ENCODE data around the gene CELF2.

The CELF2 gene

DNA sequence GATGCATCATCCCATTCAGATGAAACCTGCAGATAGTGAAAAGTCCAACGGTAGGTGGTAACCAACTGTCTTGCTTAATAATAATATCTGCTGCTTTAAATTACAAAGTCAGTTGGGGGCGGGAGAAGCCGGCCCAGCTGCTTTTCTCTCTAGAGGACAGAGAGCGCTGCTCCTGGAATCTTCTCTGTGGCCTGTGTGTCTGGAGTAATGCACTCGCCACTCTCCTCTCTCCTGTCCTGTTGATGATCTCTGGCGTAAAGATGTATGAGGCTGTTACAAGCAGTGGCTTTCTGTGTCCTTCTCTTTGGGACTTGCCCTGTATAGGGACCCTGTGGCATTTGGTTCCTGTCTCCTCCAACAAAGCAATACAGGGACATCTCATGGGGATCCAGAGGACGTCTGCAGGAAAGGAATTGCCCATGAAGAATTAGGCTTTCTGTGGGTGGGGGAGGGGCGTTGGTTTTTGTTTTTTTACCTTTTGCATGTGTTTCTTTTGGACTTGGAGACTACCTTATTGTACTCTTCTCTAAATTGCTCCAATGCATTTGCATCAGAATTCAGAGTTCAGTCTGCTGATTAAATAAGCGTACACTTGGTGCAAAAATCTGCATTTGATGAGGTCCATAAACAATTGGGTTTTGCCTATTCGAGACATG lies 231.6 kb downstream of the CELF2 start:
- no peaks in the 10 kb centered on the region for H3K36me3 Mint-ChIP-seq
- DNase-seq (ENCODE audit: low spot score in 2 of 2): no peak
- peak overlapping the region; percentile 63 for H3K27ac Mint-ChIP-seq

DNA sequence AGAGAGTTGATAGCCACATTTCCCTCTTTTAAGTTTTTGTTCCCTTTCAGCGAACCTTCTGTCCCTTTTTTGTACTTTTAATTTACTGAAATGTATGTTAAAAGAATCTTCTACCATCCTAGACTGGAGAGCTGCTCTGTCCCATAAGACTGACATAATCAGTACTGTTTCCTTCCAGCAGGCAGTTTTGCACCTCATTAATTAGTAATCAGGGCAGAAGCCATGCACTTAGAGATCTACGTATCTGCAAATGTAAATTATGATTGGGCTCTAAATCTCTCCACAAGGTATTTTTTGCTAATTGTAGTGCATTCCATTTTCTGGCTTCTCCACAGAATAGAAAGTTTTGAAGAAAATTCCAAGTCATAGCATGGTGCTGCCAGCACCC lies 232.1 kb downstream of the CELF2 start:
- H3K4me3 Mint-ChIP-seq: no peak overlapping the region
- H3K4me1 Mint-ChIP-seq: peaks cover 28% of the 10 kb centered on the region
- no peaks in the 10 kb centered on the region for H3K36me3 Mint-ChIP-seq
- DNase-seq (ENCODE audit: low spot score in 2 of 2) (no peak), ATAC-seq (no peak)
- peak overlapping the region; percentile 63 for H3K27ac Mint-ChIP-seq
- no peaks in the 10 kb centered on the region for H3K9me3 Mint-ChIP-seq

More for the DNA sequence above, 231.6 kb downstream of the CELF2 start:
- H3K4me3 Mint-ChIP-seq: no peak overlapping the region
- H3K4me1 Mint-ChIP-seq: peaks cover 25% of the 10 kb centered on the region
- H3K9me3 Mint-ChIP-seq: no peaks in the 10 kb centered on the region
- ATAC-seq: no peak

DNA sequence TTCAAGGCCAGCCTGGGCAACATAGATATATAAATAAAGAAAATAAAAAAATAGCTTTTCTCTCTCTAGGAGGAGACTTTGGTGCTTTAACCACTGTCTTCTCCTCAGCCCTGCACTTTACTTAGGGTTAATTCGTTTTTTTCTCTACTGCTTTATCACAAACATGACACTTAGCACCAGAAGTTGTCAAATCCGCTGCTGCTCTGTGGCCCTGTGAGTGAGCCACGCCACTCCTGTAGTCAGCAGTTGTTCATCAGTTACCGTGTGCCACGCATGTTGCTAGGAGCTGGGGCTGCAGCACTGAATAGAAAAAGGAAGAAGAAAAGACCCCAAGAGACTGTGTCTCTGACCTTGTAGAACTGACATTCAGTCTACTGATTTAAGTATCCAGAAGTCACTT lies 232.6 kb downstream of the CELF2 start:
- ATAC-seq (no peak), DNase-seq (ENCODE audit: low spot score in 2 of 2) (no peak)
- no peak overlapping the region for H3K4me3 Mint-ChIP-seq
- no peaks in the 10 kb centered on the region for H3K36me3 Mint-ChIP-seq
- H3K4me1 Mint-ChIP-seq: peaks cover 33% of the 10 kb centered on the region
- H3K27ac Mint-ChIP-seq: peak overlapping the region; percentile 63
- no peaks in the 10 kb centered on the region for H3K9me3 Mint-ChIP-seq

DNA sequence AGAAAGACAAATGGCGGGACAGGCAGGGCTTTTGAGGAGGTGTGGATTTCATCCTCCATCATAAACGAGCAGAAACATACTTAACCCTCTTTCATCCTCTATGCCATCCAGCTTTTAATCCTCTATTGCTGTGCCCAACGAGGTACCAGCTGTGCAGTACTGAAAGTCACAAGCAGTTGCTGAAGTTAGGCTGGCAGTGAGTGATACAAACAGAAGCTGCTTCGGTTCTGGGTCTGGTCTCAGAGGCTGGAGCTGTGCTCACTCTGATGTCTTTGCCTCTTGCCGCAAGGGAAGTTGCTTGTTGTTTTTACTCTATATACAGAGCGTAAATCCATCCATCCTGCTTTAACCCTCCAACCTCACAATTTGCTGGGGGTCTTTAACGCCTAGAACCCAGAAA lies 235.2 kb downstream of the CELF2 start:
- Mint-ChIP-seq H3K36me3 (no peaks in the 10 kb centered on the region), H3K9me3 (no peaks in the 10 kb centered on the region), H3K27ac (peak overlapping the region; percentile 91), H3K4me3 (no peak overlapping the region), H3K4me1 (peaks cover 51% of the 10 kb centered on the region)
- no peak for DNase-seq (ENCODE audit: low spot score in 2 of 2)
- ATAC-seq: no peak

DNA sequence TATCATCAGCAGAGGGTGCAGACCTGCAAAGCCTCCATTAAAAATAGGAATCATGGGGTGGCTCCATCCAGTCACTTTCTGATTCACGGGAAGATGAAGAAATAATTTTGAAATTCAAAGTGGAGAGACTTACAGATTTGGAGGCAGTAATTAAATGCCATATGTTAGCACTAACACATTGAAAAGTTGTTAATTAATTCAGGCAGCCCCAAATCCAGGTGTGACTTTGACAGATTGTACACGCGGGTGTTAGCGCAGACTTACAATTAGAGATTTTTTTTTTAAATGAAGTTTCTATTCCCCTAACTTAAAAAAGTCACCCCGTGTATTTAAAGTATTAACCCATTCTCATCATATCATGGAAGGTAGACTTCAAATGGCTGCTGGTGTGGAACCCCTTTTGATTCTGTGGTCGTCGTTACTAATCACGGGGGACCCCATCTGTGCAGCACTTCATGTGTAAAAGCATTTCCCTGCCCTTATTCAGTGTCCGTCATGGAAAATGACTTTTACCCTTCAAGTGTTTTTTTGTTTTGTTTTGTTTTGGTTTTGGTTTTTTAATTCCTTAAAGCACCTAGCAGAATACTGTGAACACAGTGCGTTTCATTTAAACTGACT lies 235.8 kb downstream of the CELF2 start:
- Mint-ChIP-seq H3K9me3 (no peaks in the 10 kb centered on the region), H3K27ac (peak overlapping the region; percentile 91), H3K36me3 (no peaks in the 10 kb centered on the region), H3K4me1 (peaks cover 56% of the 10 kb centered on the region), H3K4me3 (no peak overlapping the region)
- DNase-seq (ENCODE audit: low spot score in 2 of 2): no peak
- no peak for ATAC-seq

DNA sequence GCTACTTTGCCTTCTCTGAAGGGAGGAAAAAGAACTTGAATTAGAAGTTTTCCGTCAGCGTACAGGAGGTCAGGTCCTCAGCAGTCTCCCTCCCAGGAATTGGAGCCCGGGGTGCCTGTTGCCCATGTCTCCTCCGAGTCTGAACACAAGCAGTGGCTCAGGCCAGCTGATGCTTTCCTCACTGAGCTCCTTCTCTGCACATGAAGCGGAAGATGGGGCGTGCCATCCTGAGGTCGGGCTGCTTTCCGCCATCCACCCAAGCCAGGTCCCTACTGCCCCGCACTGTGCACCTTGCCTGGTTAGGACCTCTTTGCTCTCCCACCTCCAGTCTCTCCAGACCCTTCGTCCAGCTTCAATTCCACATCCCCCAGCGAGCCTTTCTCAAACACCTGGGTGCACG lies 237.5 kb downstream of the CELF2 start:
- H3K4me3 Mint-ChIP-seq: no peak overlapping the region
- H3K4me1 Mint-ChIP-seq: peaks cover 61% of the 10 kb centered on the region
- H3K9me3 Mint-ChIP-seq: no peaks in the 10 kb centered on the region
- peak overlapping the region; percentile 91 for H3K27ac Mint-ChIP-seq
- no peaks in the 10 kb centered on the region for H3K36me3 Mint-ChIP-seq
- DNase-seq (ENCODE audit: low spot score in 2 of 2): no peak
- ATAC-seq: no peak

DNA sequence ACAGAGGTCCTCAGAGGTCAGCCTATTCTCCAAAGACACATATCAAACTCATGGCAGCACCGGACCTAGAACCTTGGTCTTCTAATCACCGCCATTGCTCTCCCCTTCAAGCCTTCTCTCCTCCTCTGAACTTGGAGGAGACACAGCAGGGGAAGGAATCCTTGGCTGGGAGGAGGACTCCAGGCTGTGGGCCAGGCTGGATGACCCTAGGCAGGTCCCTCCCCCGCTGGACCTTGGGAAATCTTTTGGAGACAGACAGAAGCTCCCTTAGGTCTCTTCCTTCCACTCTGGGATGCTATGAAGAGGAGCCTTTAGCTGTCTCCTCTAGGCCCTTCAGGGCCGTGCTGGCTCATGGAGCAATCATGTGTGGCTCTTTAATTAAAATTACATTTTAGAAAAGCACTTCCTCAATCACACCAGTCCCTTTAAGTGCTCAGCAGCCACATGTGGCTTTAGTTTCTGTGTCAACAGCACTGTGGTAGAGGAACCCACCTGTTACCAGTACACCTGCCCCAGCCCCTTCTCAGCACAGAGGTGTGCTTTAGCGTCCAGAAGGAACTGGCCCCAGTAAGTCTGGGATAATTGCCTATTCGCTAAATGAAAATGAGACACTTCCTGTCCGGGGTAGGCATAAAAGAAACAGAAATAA lies 238.2 kb downstream of the CELF2 start:
- Mint-ChIP-seq H3K36me3 (no peaks in the 10 kb centered on the region), H3K27ac (peak overlapping the region; percentile 91), H3K4me3 (no peak overlapping the region), H3K9me3 (no peaks in the 10 kb centered on the region), H3K4me1 (peaks cover 61% of the 10 kb centered on the region)
- DNase-seq (ENCODE audit: low spot score in 2 of 2) (no peak), ATAC-seq (no peak)

DNA sequence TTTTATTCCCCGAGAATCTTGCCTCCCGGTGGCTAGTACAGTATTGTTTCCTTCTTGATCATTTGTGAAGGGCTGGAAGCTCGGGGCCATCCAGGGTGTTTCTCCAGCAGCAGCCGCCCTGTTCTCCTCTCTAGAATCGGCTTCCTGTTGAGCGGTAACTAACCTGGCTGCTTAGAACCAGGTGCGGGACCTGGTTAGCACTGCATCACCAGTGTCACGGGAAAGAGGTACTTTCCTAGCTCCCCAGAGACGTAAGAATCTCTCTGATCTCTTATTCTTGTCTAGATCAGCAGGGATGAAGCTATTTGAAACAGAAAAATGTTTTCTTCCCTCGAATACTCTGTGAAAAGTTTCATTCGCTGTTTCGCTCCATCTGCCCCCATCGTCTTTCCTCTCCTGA lies 239.2 kb downstream of the CELF2 start:
- no peaks in the 10 kb centered on the region for H3K36me3 Mint-ChIP-seq
- peaks cover 70% of the 10 kb centered on the region for H3K4me1 Mint-ChIP-seq
- H3K9me3 Mint-ChIP-seq: no peaks in the 10 kb centered on the region
- no peak overlapping the region for H3K4me3 Mint-ChIP-seq
- ATAC-seq (no peak), DNase-seq (ENCODE audit: low spot score in 2 of 2) (no peak)
- H3K27ac Mint-ChIP-seq: peak overlapping the region; percentile 91

DNA sequence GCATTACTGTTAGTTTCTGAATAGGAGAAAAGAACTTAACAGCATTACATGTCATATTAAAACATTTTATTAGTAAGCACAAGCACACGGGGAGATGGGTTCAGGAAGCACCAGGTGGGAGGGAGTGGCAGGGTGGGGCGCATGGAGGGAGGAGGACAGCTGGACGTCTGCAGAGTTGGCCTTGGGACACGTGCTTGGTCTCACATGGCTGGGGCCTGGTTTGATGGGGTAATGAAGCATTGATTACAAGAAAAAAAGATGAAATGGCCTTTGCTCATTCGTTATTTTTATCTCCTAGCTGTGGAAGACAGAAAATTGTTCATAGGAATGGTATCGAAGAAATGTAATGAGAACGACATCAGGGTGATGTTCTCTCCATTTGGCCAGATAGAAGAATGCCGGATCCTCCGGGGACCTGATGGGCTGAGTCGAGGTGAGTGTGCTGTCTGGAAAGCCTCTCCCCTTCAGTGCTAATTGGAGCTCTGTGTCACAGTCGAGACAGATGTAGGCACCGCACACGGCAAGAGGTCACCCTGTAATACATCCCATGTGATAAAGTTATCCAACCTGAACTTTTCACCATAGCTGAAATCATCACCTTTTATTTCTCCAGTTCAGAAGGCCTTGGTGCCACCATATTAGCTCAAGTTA lies 239.9 kb downstream of the CELF2 start:
- Mint-ChIP-seq H3K9me3 (no peaks in the 10 kb centered on the region), H3K27ac (peak overlapping the region; percentile 91), H3K4me1 (peaks cover 77% of the 10 kb centered on the region), H3K4me3 (no peak overlapping the region), H3K36me3 (no peaks in the 10 kb centered on the region)
- DNase-seq (ENCODE audit: low spot score in 2 of 2) (no peak), ATAC-seq (no peak)

DNA sequence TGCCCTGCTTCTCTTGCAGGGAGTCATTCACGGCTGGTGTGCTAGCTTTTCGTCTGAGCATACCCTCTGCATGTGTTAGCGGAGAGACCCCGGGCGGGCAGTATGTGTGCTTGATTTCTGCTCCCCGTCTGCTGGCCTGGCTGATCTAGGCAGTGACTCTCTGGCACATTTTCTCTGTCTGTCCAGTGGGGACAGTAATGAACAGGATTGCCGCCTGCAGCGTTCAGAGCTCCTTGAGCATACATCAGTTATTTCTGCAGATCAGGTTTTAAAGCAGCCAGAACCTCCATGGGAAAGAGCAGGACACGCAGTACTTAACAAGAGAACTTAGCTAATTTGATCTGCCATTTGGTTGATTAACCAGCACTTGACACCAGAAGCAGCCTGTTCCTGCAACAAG lies 242.5 kb downstream of the CELF2 start:
- Mint-ChIP-seq H3K4me1 (peaks cover 86% of the 10 kb centered on the region), H3K27ac (peak overlapping the region; percentile 91), H3K36me3 (no peaks in the 10 kb centered on the region), H3K9me3 (no peaks in the 10 kb centered on the region), H3K4me3 (no peak overlapping the region)
- no peak for ATAC-seq
- DNase-seq (ENCODE audit: low spot score in 2 of 2): no peak

DNA sequence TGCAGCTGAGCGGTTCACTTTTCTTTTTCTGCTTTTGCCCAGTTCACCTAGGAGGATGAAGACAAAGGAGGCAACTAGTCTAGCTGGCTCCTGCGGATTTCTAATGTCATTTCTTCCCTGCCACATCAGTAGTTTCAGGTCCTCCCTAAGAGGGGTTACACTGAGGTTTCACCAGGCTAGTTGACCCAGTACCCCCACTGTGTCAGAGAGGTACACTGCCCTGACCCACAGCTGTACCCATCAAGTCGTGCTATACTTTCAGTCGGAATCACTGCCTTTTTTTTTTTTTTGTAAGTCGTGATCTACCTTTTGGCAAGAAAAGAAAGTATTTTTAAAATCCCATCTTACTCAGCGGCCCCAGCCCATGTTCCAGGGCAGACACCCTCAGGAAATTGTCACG lies 243.5 kb downstream of the CELF2 start:
- ATAC-seq (no peak), DNase-seq (ENCODE audit: low spot score in 2 of 2) (no peak)
- no peak overlapping the region for H3K4me3 Mint-ChIP-seq
- no peaks in the 10 kb centered on the region for H3K9me3 Mint-ChIP-seq
- peak overlapping the region; percentile 91 for H3K27ac Mint-ChIP-seq
- H3K36me3 Mint-ChIP-seq: no peaks in the 10 kb centered on the region
- peaks cover 88% of the 10 kb centered on the region for H3K4me1 Mint-ChIP-seq

DNA sequence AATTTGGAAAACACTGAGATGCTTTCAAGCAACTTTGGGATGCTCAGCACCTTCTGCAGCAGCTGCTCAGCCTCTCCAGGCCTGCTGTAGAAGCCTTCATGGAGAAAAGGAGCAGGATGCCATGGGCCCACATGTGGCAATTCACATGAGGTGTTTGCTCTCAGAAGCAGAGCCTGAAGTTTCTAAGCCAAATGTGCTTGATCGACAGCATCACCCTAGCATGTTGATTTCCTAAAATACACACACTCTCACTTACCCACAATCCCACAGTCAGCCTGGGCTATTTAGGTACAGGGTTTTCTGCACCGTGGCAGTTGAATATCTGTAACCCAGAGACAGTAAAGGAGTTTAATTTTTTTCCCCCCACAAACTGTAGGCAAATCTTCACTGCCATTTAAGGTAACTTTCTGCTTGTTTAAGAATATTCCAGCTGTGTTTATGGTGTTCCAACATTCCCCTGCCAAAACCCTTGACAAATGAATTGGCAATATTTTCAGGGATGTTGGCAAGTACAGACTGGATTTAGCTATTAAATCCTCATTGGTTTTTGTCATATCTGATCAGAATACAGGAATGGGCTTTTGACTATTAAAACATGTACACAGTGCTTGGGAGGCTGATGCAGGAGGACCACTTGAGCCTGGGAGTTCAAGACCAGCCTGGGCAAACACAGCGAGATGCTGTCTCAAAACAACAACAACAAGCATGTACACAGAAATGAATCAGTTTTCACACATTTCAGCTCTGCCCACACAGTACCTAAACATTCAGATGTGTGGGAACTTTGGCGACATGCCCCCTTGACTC lies 244.2 kb downstream of the CELF2 start:
- ATAC-seq (peak; percentile 72), DNase-seq (ENCODE audit: low spot score in 2 of 2) (no peak)
- Mint-ChIP-seq H3K27ac (peak overlapping the region; percentile 91), H3K4me3 (peak overlapping the region; percentile 14), H3K36me3 (no peaks in the 10 kb centered on the region), H3K4me1 (peaks cover 90% of the 10 kb centered on the region), H3K9me3 (no peaks in the 10 kb centered on the region)

DNA sequence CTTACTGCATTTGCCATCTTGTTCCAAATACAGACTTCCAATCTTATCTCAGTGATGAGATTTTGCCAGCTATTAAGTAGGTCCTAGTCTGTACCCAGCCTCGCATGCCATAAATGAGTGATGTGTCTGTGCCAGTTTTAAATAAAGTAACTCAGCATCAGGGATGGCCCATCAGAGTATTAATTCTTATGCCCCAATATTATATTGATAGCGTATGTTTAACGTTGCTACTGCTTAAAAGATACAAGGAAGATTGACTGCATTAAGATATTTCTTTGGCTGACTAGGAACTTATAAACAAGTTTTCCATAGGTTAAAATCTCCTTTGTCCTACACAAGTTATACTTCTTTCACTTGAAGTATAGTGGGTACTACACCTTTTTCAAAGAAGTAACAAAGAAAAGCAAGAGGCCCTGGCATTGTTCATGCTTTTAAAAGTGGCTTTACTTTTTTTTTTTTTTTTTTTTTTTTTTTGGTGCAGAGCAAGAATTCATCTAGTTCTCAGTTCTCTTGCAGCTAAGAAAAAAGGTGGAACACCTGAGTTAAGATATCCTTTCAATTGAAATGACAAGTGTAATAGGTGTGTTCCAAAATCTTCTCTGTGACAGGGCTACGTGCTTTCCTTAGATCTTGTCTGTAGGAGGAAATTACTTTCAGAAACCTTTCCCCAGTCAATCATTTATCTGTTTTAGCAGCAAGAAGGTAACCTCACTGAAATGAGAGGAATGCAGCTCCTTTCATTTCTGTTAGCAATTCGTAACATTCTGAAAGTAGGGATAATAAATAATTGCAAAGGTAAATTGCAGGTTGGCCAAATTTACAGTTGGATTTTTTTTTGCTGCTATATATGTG lies 245.0 kb downstream of the CELF2 start:
- Mint-ChIP-seq H3K4me1 (peaks cover 90% of the 10 kb centered on the region), H3K36me3 (no peaks in the 10 kb centered on the region), H3K27ac (peak overlapping the region; percentile 91), H3K9me3 (no peaks in the 10 kb centered on the region), H3K4me3 (no peak overlapping the region)
- DNase-seq (ENCODE audit: low spot score in 2 of 2) (no peak), ATAC-seq (no peak)

DNA sequence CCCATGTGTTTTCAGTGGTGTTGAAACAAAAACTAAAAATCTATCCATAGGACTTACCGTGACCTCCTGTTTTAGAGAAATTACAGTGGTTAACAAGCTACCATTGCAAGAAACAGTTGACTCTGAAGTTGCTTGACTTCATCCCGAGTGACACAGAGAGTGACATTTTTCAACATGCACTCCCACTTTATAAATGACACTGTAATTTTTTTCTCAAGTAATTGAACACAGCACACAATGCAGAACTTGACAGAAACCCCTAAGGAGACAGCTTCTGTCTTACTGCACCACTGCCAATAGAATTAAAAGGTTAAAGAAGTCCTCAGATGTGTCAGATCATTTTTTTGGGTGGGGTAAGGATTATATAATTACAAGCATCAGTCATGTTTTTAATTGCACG lies 246.1 kb downstream of the CELF2 start:
- no peak overlapping the region for H3K4me3 Mint-ChIP-seq
- H3K9me3 Mint-ChIP-seq: no peaks in the 10 kb centered on the region
- DNase-seq (ENCODE audit: low spot score in 2 of 2) (no peak), ATAC-seq (no peak)
- H3K4me1 Mint-ChIP-seq: peaks cover 90% of the 10 kb centered on the region
- no peaks in the 10 kb centered on the region for H3K36me3 Mint-ChIP-seq
- peak overlapping the region; percentile 91 for H3K27ac Mint-ChIP-seq
